Inflammatory macrophage treated with lipopolysaccharide for 4 hours (primary cell): ENCODE measurements around the gene CCDC160.
"Not testable (repeated sequence)": the region's sequence is repeated elsewhere in the genome, so short reads cannot be mapped to it uniquely, and the experiment has no call there.

ENCODE experiments used
- DNase-seq: peaks from one replicate; pipeline ENCODE4 v3.0.0-alpha.2; 2020

The CCDC160 gene

GRCh38 chrX:134236626-134237614, at the start of gene CCDC160:
Gene CCDC160, plus strand, starts transcription at chrX:134237182. Its CDS starts 7,619 bp downstream, at chrX:134244801.
- no peak for DNase-seq

GRCh38 chrX:134191281-134191680, 45.7 kb upstream of the CCDC160 start:
- DNase-seq = no peak

- DNase-seq = no peak
Measured at GRCh38 chrX:134194915-134195314, 42.1 kb upstream of the CCDC160 start.

- DNase-seq = no peak
Measured at GRCh38 chrX:134202561-134202960, 34.4 kb upstream of the CCDC160 start.

GRCh38 chrX:134206221-134206620, 30.8 kb upstream of the CCDC160 start:
- no peak for DNase-seq

GRCh38 chrX:134210465-134210864, 26.5 kb upstream of the CCDC160 start:
- DNase-seq = no peak

- no peak for DNase-seq
Measured at GRCh38 chrX:134235236-134235635, 1.7 kb upstream of the CCDC160 start.

GRCh38 chrX:134238144-134238543, 1.2 kb downstream of the CCDC160 start:
- DNase-seq = not testable (repeated sequence)

GRCh38 chrX:134239016-134239415, 2.0 kb downstream of the CCDC160 start:
- no peak for DNase-seq

- DNase-seq = no peak
Measured at GRCh38 chrX:134240209-134240608, 3.2 kb downstream of the CCDC160 start.

GRCh38 chrX:134241960-134242619, 5.1 kb downstream of the CCDC160 start:
- no peak for DNase-seq

GRCh38 chrX:134244043-134244442, 7.1 kb downstream of the CCDC160 start:
- no peak for DNase-seq

GRCh38 chrX:134246282-134246681, 9.3 kb downstream of the CCDC160 start:
- no peak for DNase-seq

GRCh38 chrX:134247492-134247891, 10.5 kb downstream of the CCDC160 start:
- no peak for DNase-seq

GRCh38 chrX:134249241-134249640, 12.3 kb downstream of the CCDC160 start:
- DNase-seq = no peak

- no peak for DNase-seq
Measured at GRCh38 chrX:134251241-134251640, 14.3 kb downstream of the CCDC160 start.

- DNase-seq = no peak
Measured at GRCh38 chrX:134254511-134254910, 17.5 kb downstream of the CCDC160 start.

- DNase-seq = no peak
Measured at GRCh38 chrX:134255555-134255954, 18.6 kb downstream of the CCDC160 start.

- DNase-seq = no peak
Measured at GRCh38 chrX:134256684-134257083, 19.7 kb downstream of the CCDC160 start.

GRCh38 chrX:134258202-134258601, 21.2 kb downstream of the CCDC160 start:
- DNase-seq = no peak

GRCh38 chrX:134285934-134286333, 49.0 kb downstream of the CCDC160 start:
- DNase-seq = not testable (repeated sequence)

GRCh38 chrX:134287346-134287745, 50.4 kb downstream of the CCDC160 start:
- no peak for DNase-seq

- no peak for DNase-seq
Measured at GRCh38 chrX:134294548-134294947, 57.6 kb downstream of the CCDC160 start.
